Mesenchymal stem cell (in vitro differentiated cells and primary cell): ENCODE data around the gene EFR3B.
A peak's percentile ranks its signal among the peaks of the same experiment; 100 is the strongest.
"Not testable (repeated sequence)": the region's sequence is repeated elsewhere in the genome, so short reads cannot be mapped to it uniquely, and the experiment has no call there.

Experiments
- DNase-seq: peaks from one replicate; pipeline ENCODE4 v3.0.0-alpha.2; 2013
- H2AFZ ChIP-seq: one replicate; pipeline ENCODE4 v1.6.1; 2013; ENCODE audit warnings: low read depth, mild to moderate bottlenecking, control low read depth, inconsistent platforms, low read length, moderate library complexity
- H2AK5ac ChIP-seq: 2 replicates; pipeline ENCODE4 v1.6.1; 2013; ENCODE audit warnings: low read length, moderate library complexity, mild to moderate bottlenecking, inconsistent platforms; ENCODE audit not compliant: severe bottlenecking
- H2BK120ac ChIP-seq: one replicate; pipeline ENCODE4 v1.6.1; 2013; ENCODE audit warnings: low read depth, mild to moderate bottlenecking, inconsistent platforms, low read length, moderate library complexity
- H2BK12ac ChIP-seq, 2 experiments: one replicate each; pipeline ENCODE4 v1.6.1; 2013; ENCODE audit warnings: inconsistent platforms in 2 of 2, low read length in 2 of 2, mild to moderate bottlenecking in 2 of 2, moderate library complexity in 2 of 2, control low read depth in 1 of 2
- H2BK15ac ChIP-seq: one replicate; pipeline ENCODE4 v1.6.1; 2013; ENCODE audit warnings: mild to moderate bottlenecking, low read depth, inconsistent platforms; ENCODE audit not compliant: poor library complexity, severe bottlenecking
- H2BK5ac ChIP-seq: 2 replicates; pipeline ENCODE4 v1.6.1; 2013; ENCODE audit warnings: low read depth, mild to moderate bottlenecking, low read length, control low read depth, inconsistent platforms; ENCODE audit not compliant: poor library complexity, severe bottlenecking
- H3K14ac ChIP-seq, 2 experiments: one replicate each; pipeline ENCODE4 v1.6.1; 2013; ENCODE audit warnings: inconsistent platforms in 2 of 2, low read length in 2 of 2, control low read depth in 1 of 2, mild to moderate bottlenecking in 1 of 2, moderate library complexity in 1 of 2
- H3K18ac ChIP-seq, 2 experiments: one replicate each; pipeline ENCODE4 v1.6.1; 2013; ENCODE audit warnings: inconsistent platforms in 2 of 2, low read length in 2 of 2, control low read depth in 1 of 2, low read depth in 1 of 2, mild to moderate bottlenecking in 1 of 2
- H3K23ac ChIP-seq, 2 experiments: one replicate each; pipeline ENCODE4 v1.6.1; 2013; ENCODE audit warnings: inconsistent platforms in 2 of 2, low read length in 2 of 2, mild to moderate bottlenecking in 2 of 2, moderate library complexity in 2 of 2, control low read depth in 1 of 2
- H3K27ac ChIP-seq: 2 replicates; pipeline ENCODE4 v1.5.1; 2013; ENCODE audit warnings: mild to moderate bottlenecking, moderate library complexity, low read length, control low read depth, inconsistent platforms; ENCODE audit not compliant: poor library complexity, severe bottlenecking
- H3K27me3 ChIP-seq, 2 experiments: 2 replicates each; pipeline versions ENCODE4 v1.6.1 to v1.7.0; 2013; ENCODE audit warnings: low read length in 2 of 2, mild to moderate bottlenecking in 2 of 2, moderate library complexity in 2 of 2, control low read depth in 1 of 2, inconsistent platforms in 1 of 2; ENCODE audit not compliant: control insufficient read depth in 1 of 2, insufficient read depth in 1 of 2
- H3K36me3 ChIP-seq, 2 experiments: 2 replicates each; pipeline versions ENCODE4 v1.6.1 to v1.7.0; 2013; ENCODE audit warnings: low read length in 2 of 2, control low read depth in 1 of 2, inconsistent platforms in 1 of 2, low read depth in 1 of 2, mild to moderate bottlenecking in 1 of 2; ENCODE audit not compliant: insufficient read depth in 2 of 2, control insufficient read depth in 1 of 2
- H3K4ac ChIP-seq, 2 experiments: one replicate each; pipeline ENCODE4 v1.6.1; 2013; ENCODE audit warnings: inconsistent platforms in 2 of 2, low read length in 2 of 2, mild to moderate bottlenecking in 2 of 2, moderate library complexity in 2 of 2, control low read depth in 1 of 2, low read depth in 1 of 2
- H3K4me1 ChIP-seq: 2 replicates; pipeline ENCODE4 v1.6.1; 2013; ENCODE audit warnings: low read depth, low read length, control low read depth; ENCODE audit not compliant: control insufficient read depth, insufficient read depth
- H3K4me2 ChIP-seq: 2 replicates; pipeline ENCODE4 v1.6.1; 2013; ENCODE audit warnings: low read length, mild to moderate bottlenecking, inconsistent platforms; ENCODE audit not compliant: poor library complexity, severe bottlenecking
- H3K4me3 ChIP-seq, 2 experiments: 2 replicates each; pipeline versions ENCODE4 v1.5.1 to v1.7.0; 2013; ENCODE audit warnings: low read length in 2 of 2, mild to moderate bottlenecking in 2 of 2, control low read depth in 1 of 2, low read depth in 1 of 2; ENCODE audit not compliant: insufficient read depth in 1 of 2
- H3K79me1 ChIP-seq: replicated peaks from 2 replicates; pipeline ENCODE4 v1.6.1; 2013; ENCODE audit warnings: mild to moderate bottlenecking, control low read depth, low read length, inconsistent platforms; ENCODE audit not compliant: poor library complexity, severe bottlenecking
- H3K9ac ChIP-seq: 2 replicates; pipeline ENCODE4 v1.7.0; 2013; ENCODE audit warnings: mild to moderate bottlenecking, low read length, moderate library complexity
- H3K9me3 ChIP-seq: 2 replicates; pipeline ENCODE4 v1.7.0; 2013; ENCODE audit warnings: mild to moderate bottlenecking, low read length; ENCODE audit not compliant: control insufficient read depth
- H4K8ac ChIP-seq: one replicate; pipeline ENCODE4 v1.6.1; 2013; ENCODE audit warnings: inconsistent platforms, mild to moderate bottlenecking, low read length, moderate library complexity
- H4K91ac ChIP-seq: one replicate; pipeline ENCODE4 v1.6.1; 2013; ENCODE audit warnings: mild to moderate bottlenecking, low read length, inconsistent platforms
- WGBS: methylation state at CpG from one replicate; pipeline ENCODE4 v1.1.7; 2013; ENCODE audit warnings: mixed read lengths; 5-methylcytosine and 5-hydroxymethylcytosine counted together

The EFR3B gene

DNA sequence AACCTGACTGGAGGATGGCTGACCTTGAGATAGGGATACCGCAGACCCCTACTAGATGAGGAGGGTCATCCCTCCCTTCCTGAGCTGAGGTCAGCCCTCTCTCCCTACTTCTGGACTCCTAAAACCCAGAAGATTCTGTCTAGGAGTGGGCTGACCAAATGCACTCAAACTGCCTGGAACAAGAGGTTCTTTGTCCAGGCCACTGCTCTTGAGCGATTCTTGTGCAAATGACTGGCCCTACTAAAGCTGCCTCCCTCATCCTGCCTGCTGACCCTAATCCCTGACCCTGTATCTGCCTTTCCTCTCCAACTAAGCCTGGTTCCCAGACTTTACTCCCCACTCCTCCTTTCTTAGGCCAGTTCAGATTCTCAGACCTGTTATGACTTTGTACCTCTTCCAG is 56.2 kb downstream of the EFR3B start:
- H3K27me3 ChIP-seq, result peaks cover 0 to 12% of the 10 kb centered on the region in 2 experiments
- H2BK15ac ChIP-seq, result no peak overlapping the region
- peaks cover 0 to 3% of the 10 kb centered on the region in 2 experiments for H3K36me3 ChIP-seq
- no peaks in the 10 kb centered on the region for H3K79me1 ChIP-seq
- H4K8ac ChIP-seq, result peak overlapping the region; percentile 8
- no peak overlapping the region for H2AK5ac ChIP-seq
- peak overlapping the region; percentile 64 for H2AFZ ChIP-seq
- H2BK120ac ChIP-seq, result no peak overlapping the region
- peak overlapping the region in 1 of 2 experiments; percentile 30 for H3K4ac ChIP-seq
- H4K91ac ChIP-seq, result peak overlapping the region; percentile 5
- peak; percentile 12 for DNase-seq
- WGBS, result 76% methylated on average over 2 of the region's 2 CpGs
- H3K9me3 ChIP-seq, result peaks cover 5% of the 10 kb centered on the region
- peak overlapping the region; percentile 6 to 77 for H2BK12ac ChIP-seq
- H3K14ac ChIP-seq, result peak overlapping the region in 1 of 2 experiments; percentile 16
- no peaks in the 10 kb centered on the region for H3K4me1 ChIP-seq
- no peak overlapping the region for H3K4me2 ChIP-seq
- peak overlapping the region; percentile 43 to 66 for H3K18ac ChIP-seq
- no peak overlapping the region for H2BK5ac ChIP-seq
- no peak overlapping the region for H3K9ac ChIP-seq
- H3K4me3 ChIP-seq, result no peak overlapping the region
- no peak overlapping the region for H3K27ac ChIP-seq
- no peak overlapping the region for H3K23ac ChIP-seq

DNA sequence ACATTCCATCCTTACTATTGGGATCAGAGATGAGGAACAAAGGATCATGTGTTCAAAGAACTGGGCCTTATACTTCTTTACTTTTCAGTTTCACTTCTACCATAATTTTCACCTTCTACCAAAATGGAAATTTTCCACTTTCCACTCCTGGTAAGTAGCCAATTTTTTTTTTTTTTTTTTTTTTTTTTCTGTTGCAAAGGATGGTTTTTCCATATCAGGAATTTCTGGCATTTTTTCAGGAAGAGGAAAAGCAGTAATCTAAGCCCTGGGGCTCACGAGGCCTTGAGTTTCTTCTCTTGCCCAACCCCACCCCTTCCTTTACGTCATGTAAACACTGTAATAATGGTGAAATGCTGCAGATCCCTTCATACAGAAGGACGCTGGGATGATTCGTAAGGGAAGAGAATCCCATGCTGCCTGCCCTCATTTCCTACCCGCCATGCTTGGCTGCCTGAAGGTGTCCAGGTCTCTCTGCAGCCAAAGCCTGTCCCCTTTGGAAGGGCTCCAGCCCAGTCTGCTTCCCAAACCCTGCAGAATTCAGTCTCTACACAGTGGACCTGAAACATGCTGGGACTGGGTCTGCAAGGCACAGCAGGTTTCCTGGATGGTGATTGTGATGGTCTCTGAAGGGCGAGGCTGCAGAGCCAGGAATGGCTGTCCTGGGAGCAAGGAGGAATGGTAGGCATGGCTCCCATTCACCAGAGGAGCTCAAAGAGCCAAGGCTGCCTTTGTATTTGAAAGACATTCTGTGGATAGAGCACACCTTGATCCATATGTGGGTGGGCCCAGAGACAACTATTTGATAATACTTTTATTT is 57.0 kb downstream of the EFR3B start:
- peaks cover 3% of the 10 kb centered on the region for H3K4me1 ChIP-seq
- DNase-seq, result peak; percentile 90
- H2BK5ac ChIP-seq, result no peak overlapping the region
- peaks cover 0 to 12% of the 10 kb centered on the region in 2 experiments for H3K27me3 ChIP-seq
- H3K9ac ChIP-seq, result peak overlapping the region; percentile 37
- peak overlapping the region in 1 of 2 experiments; percentile 0 for H2BK12ac ChIP-seq
- WGBS, result 43% methylated on average over 6 of the region's 6 CpGs
- no peaks in the 10 kb centered on the region for H3K36me3 ChIP-seq
- no peak overlapping the region for H3K23ac ChIP-seq
- H3K18ac ChIP-seq, result peak overlapping the region; percentile 3 to 83
- no peak overlapping the region for H3K4me3 ChIP-seq
- H2AK5ac ChIP-seq, result no peak overlapping the region
- H3K4ac ChIP-seq, result no peak overlapping the region
- no peak overlapping the region for H3K14ac ChIP-seq
- peak overlapping the region; percentile 85 for H4K8ac ChIP-seq
- peak overlapping the region; percentile 3 for H2AFZ ChIP-seq
- no peak overlapping the region for H3K27ac ChIP-seq
- peak overlapping the region; percentile 87 for H4K91ac ChIP-seq
- no peaks in the 10 kb centered on the region for H3K79me1 ChIP-seq
- H2BK120ac ChIP-seq, result no peak overlapping the region
- no peak overlapping the region for H2BK15ac ChIP-seq
- peaks cover 5% of the 10 kb centered on the region for H3K9me3 ChIP-seq
- no peak overlapping the region for H3K4me2 ChIP-seq

DNA sequence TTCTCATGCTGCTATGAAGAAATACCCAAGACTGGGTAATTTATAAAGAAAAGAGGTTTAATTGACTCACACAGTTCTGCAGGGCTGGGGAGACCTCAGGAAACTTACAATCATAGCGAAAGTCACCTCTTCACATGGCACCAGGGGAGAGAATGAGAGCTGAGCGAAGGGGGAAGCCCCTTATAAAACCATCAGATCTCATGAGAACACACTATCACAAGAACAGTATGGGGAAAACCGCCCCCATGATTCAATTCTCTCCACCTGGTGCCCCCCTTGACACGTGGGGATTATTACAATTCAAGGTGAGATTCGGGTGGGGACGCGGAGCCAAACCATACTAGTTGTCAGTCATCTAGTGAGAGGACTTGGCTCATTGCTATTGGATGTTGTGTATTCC is 60.5 kb downstream of the EFR3B start:
- H3K18ac ChIP-seq, H2AK5ac ChIP-seq, H3K9me3 ChIP-seq, DNase-seq, H2BK120ac ChIP-seq, H3K4me1 ChIP-seq, H3K4me3 ChIP-seq, H3K79me1 ChIP-seq, H2BK12ac ChIP-seq, H2BK5ac ChIP-seq, H4K91ac ChIP-seq, H3K4ac ChIP-seq, H3K27ac ChIP-seq, H2BK15ac ChIP-seq, H3K36me3 ChIP-seq, H3K23ac ChIP-seq, H3K14ac ChIP-seq, H2AFZ ChIP-seq, H3K27me3 ChIP-seq, H3K4me2 ChIP-seq, H3K9ac ChIP-seq, H4K8ac ChIP-seq: not testable (repeated sequence)
- WGBS, result 85% methylated on average over 7 of the region's 7 CpGs

DNA sequence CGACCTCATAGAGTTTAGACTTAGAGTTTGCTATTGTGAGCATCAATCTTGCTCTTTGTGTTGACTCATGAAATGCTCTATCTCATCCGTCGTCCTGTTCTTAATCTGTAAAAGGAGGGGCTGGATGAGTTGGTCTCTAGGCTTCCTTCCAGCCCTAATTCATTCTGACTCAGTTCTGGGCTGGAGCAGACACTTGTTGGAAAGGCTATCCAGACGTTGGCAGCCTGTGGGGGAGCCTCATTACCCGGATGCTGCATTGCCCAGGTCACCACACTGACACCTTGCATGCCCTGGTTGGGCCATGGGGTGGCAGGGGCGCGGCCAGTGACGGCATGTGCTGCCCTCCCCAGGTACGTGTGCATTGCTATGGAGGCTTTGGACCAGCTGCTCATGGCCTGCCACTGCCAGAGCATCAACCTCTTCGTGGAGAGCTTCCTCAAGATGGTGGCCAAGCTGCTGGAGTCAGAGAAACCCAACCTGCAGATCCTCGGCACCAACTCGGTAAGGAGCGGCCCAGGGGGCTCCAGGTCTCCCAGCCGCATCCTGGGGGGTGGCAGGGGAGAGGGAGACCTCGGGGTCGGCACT is 61.5 kb downstream of the EFR3B start:
- no peak overlapping the region for H2BK15ac ChIP-seq
- peaks cover 5% of the 10 kb centered on the region for H3K9me3 ChIP-seq
- no peak overlapping the region for H2AK5ac ChIP-seq
- no peak overlapping the region for H2BK120ac ChIP-seq
- no peak overlapping the region for H3K4me2 ChIP-seq
- H3K36me3 ChIP-seq, result no peaks in the 10 kb centered on the region
- peaks cover 0 to under 1% of the 10 kb centered on the region in 2 experiments for H3K27me3 ChIP-seq
- peaks cover 7% of the 10 kb centered on the region for H3K4me1 ChIP-seq
- WGBS, result 78% methylated on average over 16 of the region's 16 CpGs
- peak overlapping the region in 1 of 2 experiments; percentile 74 for H3K14ac ChIP-seq
- peak overlapping the region in 1 of 2 experiments; percentile 14 for H3K4me3 ChIP-seq
- H4K91ac ChIP-seq, result peak overlapping the region; percentile 57
- no peak overlapping the region for H3K9ac ChIP-seq
- H3K18ac ChIP-seq, result no peak overlapping the region
- no peak overlapping the region for H2BK5ac ChIP-seq
- no peak overlapping the region for H2BK12ac ChIP-seq
- H3K27ac ChIP-seq, result no peak overlapping the region
- DNase-seq, result peak; percentile 47
- H3K79me1 ChIP-seq, result no peaks in the 10 kb centered on the region
- no peak overlapping the region for H4K8ac ChIP-seq
- H3K4ac ChIP-seq, result no peak overlapping the region
- H3K23ac ChIP-seq, result no peak overlapping the region
- no peak overlapping the region for H2AFZ ChIP-seq
